ENCODE results near the gene FLOT1. TPM values are rescaled to one million over a fixed set of nuclear protein-coding genes. Genes with fewer than 3 reads are reported as not detected.

FLOT1 gene
- total and polyA plus RNA-seq, 2 of the 13 experiments (the other 11 are each of a cell fraction or from before 2014, with no cell fraction given), result 82.3 to 130 TPM

GRCh38 chr6:30678964-30679726 lies 63.3 kb downstream of the FLOT1 start (continued):
- TF ChIP-seq ZNF562 (CRISPR knock-in tag; IDR thresholded peaks at IDR 0.05; ENCODE audit: borderline replicate concordance), result no peak
- no peak for TF ChIP-seq ZBTB39 (CRISPR knock-in tag; IDR thresholded peaks at IDR 0.05)
- no peak for TF ChIP-seq GPN1 (CRISPR knock-in tag; IDR thresholded peaks at IDR 0.05; ENCODE audit: borderline replicate concordance)
- TF ChIP-seq, protein P1, sequence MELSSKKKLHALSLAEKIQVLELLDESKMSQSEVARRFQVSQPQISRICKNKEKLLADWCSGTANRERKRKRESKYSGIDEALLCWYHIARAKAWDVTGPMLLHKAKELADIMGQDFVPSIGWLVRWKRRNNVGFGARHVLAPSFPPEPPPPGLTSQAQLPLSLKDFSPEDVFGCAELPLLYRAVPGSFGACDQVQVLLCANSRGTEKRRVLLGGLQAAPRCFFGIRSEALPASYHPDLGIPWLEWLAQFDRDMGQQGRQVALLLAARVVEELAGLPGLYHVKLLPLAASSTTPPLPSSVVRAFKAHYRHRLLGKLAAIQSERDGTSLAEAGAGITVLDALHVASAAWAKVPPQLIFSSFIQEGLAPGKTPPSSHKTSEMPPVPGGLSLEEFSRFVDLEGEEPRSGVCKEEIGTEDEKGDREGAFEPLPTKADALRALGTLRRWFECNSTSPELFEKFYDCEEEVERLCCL (CRISPR knock-in tag; IDR thresholded peaks at IDR 0.05; ENCODE audit: borderline replicate concordance), result 0 out of 2 replicates have a peak, but pooled peaks have one; percentile 33
- TF ChIP-seq ZNF772 (CRISPR knock-in tag; IDR thresholded peaks at IDR 0.05), result 0 out of 2 replicates have a peak, but pooled peaks have one; percentile 58
- TF ChIP-seq EEA1 (CRISPR knock-in tag; IDR thresholded peaks at IDR 0.05; ENCODE audit: borderline replicate concordance), result 0 out of 2 replicates have a peak, but pooled peaks have one; percentile 3
- TF ChIP-seq SALL2 (CRISPR knock-in tag; IDR thresholded peaks at IDR 0.05), result peak; percentile 70; the same call in 1 of the 2 replicates
- TF ChIP-seq KDM3A (CRISPR knock-in tag; IDR thresholded peaks at IDR 0.05; ENCODE audit: low read depth), result peak; percentile 99
- no peak for TF ChIP-seq ZNF20 (CRISPR knock-in tag; IDR thresholded peaks at IDR 0.05)
- TF ChIP-seq, protein P2, sequence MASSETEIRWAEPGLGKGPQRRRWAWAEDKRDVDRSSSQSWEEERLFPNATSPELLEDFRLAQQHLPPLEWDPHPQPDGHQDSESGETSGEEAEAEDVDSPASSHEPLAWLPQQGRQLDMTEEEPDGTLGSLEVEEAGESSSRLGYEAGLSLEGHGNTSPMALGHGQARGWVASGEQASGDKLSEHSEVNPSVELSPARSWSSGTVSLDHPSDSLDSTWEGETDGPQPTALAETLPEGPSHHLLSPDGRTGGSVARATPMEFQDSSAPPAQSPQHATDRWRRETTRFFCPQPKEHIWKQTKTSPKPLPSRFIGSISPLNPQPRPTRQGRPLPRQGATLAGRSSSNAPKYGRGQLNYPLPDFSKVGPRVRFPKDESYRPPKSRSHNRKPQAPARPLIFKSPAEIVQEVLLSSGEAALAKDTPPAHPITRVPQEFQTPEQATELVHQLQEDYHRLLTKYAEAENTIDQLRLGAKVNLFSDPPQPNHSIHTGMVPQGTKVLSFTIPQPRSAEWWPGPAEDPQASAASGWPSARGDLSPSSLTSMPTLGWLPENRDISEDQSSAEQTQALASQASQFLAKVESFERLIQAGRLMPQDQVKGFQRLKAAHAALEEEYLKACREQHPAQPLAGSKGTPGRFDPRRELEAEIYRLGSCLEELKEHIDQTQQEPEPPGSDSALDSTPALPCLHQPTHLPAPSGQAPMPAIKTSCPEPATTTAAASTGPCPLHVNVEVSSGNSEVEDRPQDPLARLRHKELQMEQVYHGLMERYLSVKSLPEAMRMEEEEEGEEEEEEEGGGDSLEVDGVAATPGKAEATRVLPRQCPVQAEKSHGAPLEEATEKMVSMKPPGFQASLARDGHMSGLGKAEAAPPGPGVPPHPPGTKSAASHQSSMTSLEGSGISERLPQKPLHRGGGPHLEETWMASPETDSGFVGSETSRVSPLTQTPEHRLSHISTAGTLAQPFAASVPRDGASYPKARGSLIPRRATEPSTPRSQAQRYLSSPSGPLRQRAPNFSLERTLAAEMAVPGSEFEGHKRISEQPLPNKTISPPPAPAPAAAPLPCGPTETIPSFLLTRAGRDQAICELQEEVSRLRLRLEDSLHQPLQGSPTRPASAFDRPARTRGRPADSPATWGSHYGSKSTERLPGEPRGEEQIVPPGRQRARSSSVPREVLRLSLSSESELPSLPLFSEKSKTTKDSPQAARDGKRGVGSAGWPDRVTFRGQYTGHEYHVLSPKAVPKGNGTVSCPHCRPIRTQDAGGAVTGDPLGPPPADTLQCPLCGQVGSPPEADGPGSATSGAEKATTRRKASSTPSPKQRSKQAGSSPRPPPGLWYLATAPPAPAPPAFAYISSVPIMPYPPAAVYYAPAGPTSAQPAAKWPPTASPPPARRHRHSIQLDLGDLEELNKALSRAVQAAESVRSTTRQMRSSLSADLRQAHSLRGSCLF (CRISPR knock-in tag; IDR thresholded peaks at IDR 0.05; ENCODE audit: borderline replicate concordance), result no peak
- TF ChIP-seq, protein P3, sequence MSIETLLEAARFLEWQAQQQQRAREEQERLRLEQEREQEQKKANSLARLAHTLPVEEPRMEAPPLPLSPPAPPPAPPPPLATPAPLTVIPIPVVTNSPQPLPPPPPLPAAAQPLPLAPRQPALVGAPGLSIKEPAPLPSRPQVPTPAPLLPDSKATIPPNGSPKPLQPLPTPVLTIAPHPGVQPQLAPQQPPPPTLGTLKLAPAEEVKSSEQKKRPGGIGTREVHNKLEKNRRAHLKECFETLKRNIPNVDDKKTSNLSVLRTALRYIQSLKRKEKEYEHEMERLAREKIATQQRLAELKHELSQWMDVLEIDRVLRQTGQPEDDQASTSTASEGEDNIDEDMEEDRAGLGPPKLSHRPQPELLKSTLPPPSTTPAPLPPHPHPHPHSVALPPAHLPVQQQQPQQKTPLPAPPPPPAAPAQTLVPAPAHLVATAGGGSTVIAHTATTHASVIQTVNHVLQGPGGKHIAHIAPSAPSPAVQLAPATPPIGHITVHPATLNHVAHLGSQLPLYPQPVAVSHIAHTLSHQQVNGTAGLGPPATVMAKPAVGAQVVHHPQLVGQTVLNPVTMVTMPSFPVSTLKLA (IDR thresholded peaks at IDR 0.05), result no peak
- no peak for TF ChIP-seq ESRRA (CRISPR knock-in tag; IDR thresholded peaks at IDR 0.05; ENCODE audit: low read depth)
- TF ChIP-seq ZNF615 (CRISPR knock-in tag; IDR thresholded peaks at IDR 0.05; ENCODE audit: borderline replicate concordance), result no peak
- TF ChIP-seq KLF11 (CRISPR knock-in tag; IDR thresholded peaks at IDR 0.05), result peak; percentile 48; the same call in 1 of the 2 replicates
- TF ChIP-seq, protein P4, sequence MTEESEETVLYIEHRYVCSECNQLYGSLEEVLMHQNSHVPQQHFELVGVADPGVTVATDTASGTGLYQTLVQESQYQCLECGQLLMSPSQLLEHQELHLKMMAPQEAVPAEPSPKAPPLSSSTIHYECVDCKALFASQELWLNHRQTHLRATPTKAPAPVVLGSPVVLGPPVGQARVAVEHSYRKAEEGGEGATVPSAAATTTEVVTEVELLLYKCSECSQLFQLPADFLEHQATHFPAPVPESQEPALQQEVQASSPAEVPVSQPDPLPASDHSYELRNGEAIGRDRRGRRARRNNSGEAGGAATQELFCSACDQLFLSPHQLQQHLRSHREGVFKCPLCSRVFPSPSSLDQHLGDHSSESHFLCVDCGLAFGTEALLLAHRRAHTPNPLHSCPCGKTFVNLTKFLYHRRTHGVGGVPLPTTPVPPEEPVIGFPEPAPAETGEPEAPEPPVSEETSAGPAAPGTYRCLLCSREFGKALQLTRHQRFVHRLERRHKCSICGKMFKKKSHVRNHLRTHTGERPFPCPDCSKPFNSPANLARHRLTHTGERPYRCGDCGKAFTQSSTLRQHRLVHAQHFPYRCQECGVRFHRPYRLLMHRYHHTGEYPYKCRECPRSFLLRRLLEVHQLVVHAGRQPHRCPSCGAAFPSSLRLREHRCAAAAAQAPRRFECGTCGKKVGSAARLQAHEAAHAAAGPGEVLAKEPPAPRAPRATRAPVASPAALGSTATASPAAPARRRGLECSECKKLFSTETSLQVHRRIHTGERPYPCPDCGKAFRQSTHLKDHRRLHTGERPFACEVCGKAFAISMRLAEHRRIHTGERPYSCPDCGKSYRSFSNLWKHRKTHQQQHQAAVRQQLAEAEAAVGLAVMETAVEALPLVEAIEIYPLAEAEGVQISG (CRISPR knock-in tag; IDR thresholded peaks at IDR 0.05), result peak; percentile 94
